ENCODE results near the gene MANBA. TPM values are rescaled to one million over a fixed set of nuclear protein-coding genes. Genes with fewer than 3 reads are reported as not detected.

Gene MANBA
- total and polyA plus RNA-seq, 2 of the 13 experiments (the other 11 are each of a cell fraction or from before 2014, with no cell fraction given): 11.7 to 33.3 TPM

- peaks cover 22% of the 10 kb centered on the region for H3K4me1 ChIP-seq (ENCODE audit: insufficient read depth, low read length)
- H2AFZ ChIP-seq (ENCODE audit: low read length): no peak overlapping the region
- H3K9me3 ChIP-seq (ENCODE audit: low read length): no peaks in the 10 kb centered on the region
- no peak for FAIRE-seq
- H3K4me2 ChIP-seq (ENCODE audit: low read depth, low read length): no peak overlapping the region
- intact Hi-C loops (cut with micrococcal nuclease; ENCODE audit: unreplicated experiment): no loop called here
- 68% methylated on average over 2 of the region's 2 CpGs for WGBS (ENCODE audit: low lambda C conversion rate)
- H3K79me2 ChIP-seq (ENCODE audit: insufficient read depth, low read length): no peaks in the 10 kb centered on the region
- no peaks in the 10 kb centered on the region for H3K36me3 ChIP-seq (replicated peaks in 1 of 2; ENCODE audit: control insufficient read depth in 1 of 2, insufficient read depth in 2 of 2, low read length in 2 of 2)
- no TSS peak for BruUV-seq (replicated peaks)
- no peak for ATAC-seq
- DNase-seq (ENCODE audit: low spot score): no peak
- ChIA-PET POLR2A (no interaction called here), CTCF (ENCODE audit: low intra/inter-chr PET ratio, low total read pairs) (no interaction called here)
- H3K27me3 ChIP-seq (ENCODE audit: control insufficient read depth in 1 of 2, insufficient read depth in 2 of 2, low read length in 2 of 2): no peaks in the 10 kb centered on the region
- in situ Hi-C loops (cut with HindIII; ENCODE audit: extremely low pct_ligation_motif_present, low pct_unique_long_range_greater_than_20kb): no loop called here
- no peak overlapping the region for H3K27ac ChIP-seq (ENCODE audit: extremely low read length, insufficient read depth, low read length)
- no peak for TF ChIP-seq FOXO4 (CRISPR knock-in tag; conservative IDR thresholded peaks at IDR 0.05)
- no peak for TF ChIP-seq ZNF468 (CRISPR knock-in tag; IDR thresholded peaks at IDR 0.05)
- no peak for TF ChIP-seq MTA1 (CRISPR knock-in tag; IDR thresholded peaks at IDR 0.05; ENCODE audit: borderline replicate concordance)
- no peak for TF ChIP-seq TBL1XR1 (IDR thresholded peaks at IDR 0.05; ENCODE audit: borderline replicate concordance, low read length, partially characterized antibody)
- no peak for TF ChIP-seq TARDBP (CRISPR knock-in tag; IDR thresholded peaks at IDR 0.05)
- no peak for TF ChIP-seq HMG20B (CRISPR knock-in tag; conservative IDR thresholded peaks at IDR 0.05)
- no peak for TF ChIP-seq SPEN (CRISPR knock-in tag; IDR thresholded peaks at IDR 0.05; ENCODE audit: low read depth)
- TF ChIP-seq SP2 (CRISPR knock-in tag; IDR thresholded peaks at IDR 0.05): no peak
- no peak overlapping the region for H3K9ac ChIP-seq (ENCODE audit: insufficient read depth, low read depth, low read length)
- H3K4me3 ChIP-seq (replicated peaks in 1 of 3; ENCODE audit: insufficient read depth in 1 of 3, low read depth in 2 of 3, low read length in 3 of 3): no peak overlapping the region
- no peaks in the 10 kb centered on the region for H4K20me1 ChIP-seq (ENCODE audit: insufficient read depth, low read length)
These were observed 13.5 kb upstream of the MANBA start for GRCh38 chr4:102774254-102774653.
